Memory B cell (primary cell): ENCODE data around the gene FGF6.

Source experiments
- ATAC-seq: fragments of 150-1000 bp; cut with Tn5 transposase; 2 replicates; pipeline ENCODE4 v1.10.0; 2021; ENCODE audit warnings: low read depth, mild to moderate bottlenecking, moderate library complexity
- DNase-seq, 2 donors: peaks; one replicate each; pipeline ENCODE4 v3.0.0; 2022; ENCODE audit warnings: low spot score in 2 of 2
- H3K27ac Mint-ChIP-seq: one replicate; pipeline ENCODE4 v1.8.0; 2022; ENCODE audit warnings: mild to moderate bottlenecking, moderate library complexity, mixed read lengths
- H3K27me3 Mint-ChIP-seq: one replicate; pipeline ENCODE4 v1.8.0; 2022; ENCODE audit warnings: mixed read lengths
- H3K36me3 Mint-ChIP-seq: one replicate; pipeline ENCODE4 v1.8.0; 2022; ENCODE audit warnings: mild to moderate bottlenecking, mixed read lengths
- H3K4me1 Mint-ChIP-seq: one replicate; pipeline ENCODE4 v1.8.0; 2022; ENCODE audit warnings: mixed read lengths
- H3K4me3 Mint-ChIP-seq: one replicate; pipeline ENCODE4 v1.8.0; 2022; ENCODE audit warnings: mild to moderate bottlenecking, moderate library complexity, mixed read lengths
- H3K9me3 Mint-ChIP-seq: one replicate; pipeline ENCODE4 v1.8.0; 2022; ENCODE audit warnings: mixed read lengths

FGF6 gene

GRCh38 chr12:4439736-4440135 is 5.9 kb downstream of the FGF6 start:
- no peak overlapping the region for H3K27ac Mint-ChIP-seq
- H3K27me3 Mint-ChIP-seq: peaks cover 10% of the 10 kb centered on the region
- DNase-seq (no peak), ATAC-seq (no peak)
- H3K4me1 Mint-ChIP-seq: peaks cover 17% of the 10 kb centered on the region
- no peaks in the 10 kb centered on the region for H3K36me3 Mint-ChIP-seq
- no peaks in the 10 kb centered on the region for H3K9me3 Mint-ChIP-seq
- H3K4me3 Mint-ChIP-seq: peak overlapping the region; percentile 28

GRCh38 chr12:4438834-4439596 is 6.6 kb downstream of the FGF6 start:
- peak; percentile 63 for ATAC-seq
- Mint-ChIP-seq H3K27ac (no peak overlapping the region), H3K4me3 (peak overlapping the region; percentile 73), H3K4me1 (peaks cover 20% of the 10 kb centered on the region), H3K27me3 (peaks cover 5% of the 10 kb centered on the region), H3K9me3 (no peaks in the 10 kb centered on the region), H3K36me3 (no peaks in the 10 kb centered on the region)
- DNase-seq: no peak

GRCh38 chr12:4435537-4435936 is 10.1 kb downstream of the FGF6 start:
- DNase-seq (no peak), ATAC-seq (no peak)
- Mint-ChIP-seq H3K9me3 (no peaks in the 10 kb centered on the region), H3K36me3 (no peaks in the 10 kb centered on the region), H3K27ac (no peak overlapping the region), H3K27me3 (peaks cover 2% of the 10 kb centered on the region), H3K4me1 (peaks cover 20% of the 10 kb centered on the region), H3K4me3 (no peak overlapping the region)

- Mint-ChIP-seq H3K4me3 (no peak overlapping the region), H3K27ac (no peak overlapping the region), H3K9me3 (no peaks in the 10 kb centered on the region), H3K36me3 (no peaks in the 10 kb centered on the region), H3K27me3 (peaks cover 2% of the 10 kb centered on the region), H3K4me1 (peaks cover 20% of the 10 kb centered on the region)
- DNase-seq (no peak), ATAC-seq (peak; percentile 69)
These were observed 10.7 kb downstream of the FGF6 start for GRCh38 chr12:4434706-4435425.

- DNase-seq (no peak), ATAC-seq (no peak)
- H3K36me3 Mint-ChIP-seq: no peaks in the 10 kb centered on the region
- peaks cover 15% of the 10 kb centered on the region for H3K4me1 Mint-ChIP-seq
- H3K4me3 Mint-ChIP-seq: no peak overlapping the region
- peaks cover 2% of the 10 kb centered on the region for H3K27me3 Mint-ChIP-seq
- H3K27ac Mint-ChIP-seq: no peak overlapping the region
- no peaks in the 10 kb centered on the region for H3K9me3 Mint-ChIP-seq
These were observed 11.3 kb downstream of the FGF6 start for GRCh38 chr12:4434301-4434700.

GRCh38 chr12:4433745-4434058 is 11.9 kb downstream of the FGF6 start:
- Mint-ChIP-seq H3K36me3 (no peaks in the 10 kb centered on the region), H3K9me3 (no peaks in the 10 kb centered on the region), H3K4me3 (no peak overlapping the region), H3K4me1 (peaks cover 9% of the 10 kb centered on the region), H3K27ac (no peak overlapping the region), H3K27me3 (peaks cover 2% of the 10 kb centered on the region)
- ATAC-seq (no peak), DNase-seq (no peak)

GRCh38 chr12:4432878-4433744 is 12.5 kb downstream of the FGF6 start:
- H3K4me1 Mint-ChIP-seq: peaks cover 8% of the 10 kb centered on the region
- no peak for DNase-seq
- no peaks in the 10 kb centered on the region for H3K36me3 Mint-ChIP-seq
- no peaks in the 10 kb centered on the region for H3K9me3 Mint-ChIP-seq
- ATAC-seq: no peak
- no peak overlapping the region for H3K27ac Mint-ChIP-seq
- peaks cover 2% of the 10 kb centered on the region for H3K27me3 Mint-ChIP-seq
- no peak overlapping the region for H3K4me3 Mint-ChIP-seq

GRCh38 chr12:4431866-4432265 is 13.7 kb downstream of the FGF6 start:
- no peak overlapping the region for H3K27ac Mint-ChIP-seq
- H3K36me3 Mint-ChIP-seq: no peaks in the 10 kb centered on the region
- peaks cover 4% of the 10 kb centered on the region for H3K27me3 Mint-ChIP-seq
- H3K4me3 Mint-ChIP-seq: no peak overlapping the region
- H3K9me3 Mint-ChIP-seq: no peaks in the 10 kb centered on the region
- DNase-seq: no peak
- H3K4me1 Mint-ChIP-seq: peaks cover 8% of the 10 kb centered on the region
- no peak for ATAC-seq

GRCh38 chr12:4431436-4431835 is 14.2 kb downstream of the FGF6 start:
- Mint-ChIP-seq H3K4me3 (no peak overlapping the region), H3K36me3 (no peaks in the 10 kb centered on the region), H3K4me1 (peaks cover 8% of the 10 kb centered on the region), H3K27me3 (peaks cover 4% of the 10 kb centered on the region), H3K27ac (no peak overlapping the region), H3K9me3 (no peaks in the 10 kb centered on the region)
- no peak for DNase-seq
- ATAC-seq: no peak

GRCh38 chr12:4424422-4424821 is 21.2 kb downstream of the FGF6 start:
- DNase-seq (no peak), ATAC-seq (no peak)
- H3K27me3 Mint-ChIP-seq: peaks cover 8% of the 10 kb centered on the region
- no peaks in the 10 kb centered on the region for H3K36me3 Mint-ChIP-seq
- no peaks in the 10 kb centered on the region for H3K9me3 Mint-ChIP-seq
- H3K4me1 Mint-ChIP-seq: peaks cover 2% of the 10 kb centered on the region
- H3K4me3 Mint-ChIP-seq: no peak overlapping the region
- H3K27ac Mint-ChIP-seq: no peak overlapping the region

GRCh38 chr12:4423528-4424195 is 22.0 kb downstream of the FGF6 start:
- H3K27me3 Mint-ChIP-seq: peaks cover 10% of the 10 kb centered on the region
- H3K4me1 Mint-ChIP-seq: peaks cover 2% of the 10 kb centered on the region
- no peak overlapping the region for H3K4me3 Mint-ChIP-seq
- no peak for ATAC-seq
- H3K36me3 Mint-ChIP-seq: no peaks in the 10 kb centered on the region
- H3K27ac Mint-ChIP-seq: no peak overlapping the region
- no peaks in the 10 kb centered on the region for H3K9me3 Mint-ChIP-seq
- no peak for DNase-seq

GRCh38 chr12:4422985-4423384 is 22.6 kb downstream of the FGF6 start:
- Mint-ChIP-seq H3K27ac (no peak overlapping the region), H3K9me3 (no peaks in the 10 kb centered on the region), H3K4me1 (peaks cover 2% of the 10 kb centered on the region), H3K4me3 (no peak overlapping the region), H3K27me3 (peaks cover 9% of the 10 kb centered on the region), H3K36me3 (no peaks in the 10 kb centered on the region)
- ATAC-seq (no peak), DNase-seq (no peak)

GRCh38 chr12:4421590-4422031 is 24.0 kb downstream of the FGF6 start:
- DNase-seq (peak; percentile 23 to 36), ATAC-seq (no peak)
- Mint-ChIP-seq H3K4me3 (no peak overlapping the region), H3K9me3 (no peaks in the 10 kb centered on the region), H3K27ac (no peak overlapping the region), H3K4me1 (peaks cover 2% of the 10 kb centered on the region), H3K36me3 (no peaks in the 10 kb centered on the region), H3K27me3 (peaks cover 11% of the 10 kb centered on the region)
